Adrenal gland (tissue), 5 donors: ENCODE results near the gene BRIP1.

Source experiments
- CTCF ChIP-seq, 6 experiments: fragments of 450-650 bp in 4 of 6; fragments of 200-600 bp in 2 of 6; sonication (generic) in 1 of 6; IDR thresholded peaks; 1 replicate in 5 of 6; 2 replicates in 1 of 6; pipeline versions ENCODE4 v1.5.1 to v1.8.0; 2016 to 2021; ENCODE audit warnings: antibody characterized with exemption in 6 of 6, mild to moderate bottlenecking in 2 of 6, moderate library complexity in 1 of 6
- POLR2A ChIP-seq, 2 donors: fragments of 450-650 bp; IDR thresholded peaks; one replicate each; pipeline ENCODE4 v1.6.1; 2017; ENCODE audit warnings: antibody characterized with exemption in 2 of 2, mild to moderate bottlenecking in 2 of 2, moderate library complexity in 1 of 2
- donor health status: DM: no; HTN: no; CAD: no.

GRCh38 chr17:61634011-61634539, 229.3 kb downstream of the BRIP1 start:
- no peak for TF ChIP-seq CTCF (IDR thresholded peaks at IDR 0.05)
- TF ChIP-seq POLR2A (IDR thresholded peaks at IDR 0.05), result no peak
